CD4-positive, alpha-beta T cell treated with Interleukin-6 for 4 hours (primary cell): ENCODE data around the gene TCIRG1.
"Not testable (repeated sequence)": the region's sequence is repeated elsewhere in the genome, so short reads cannot be mapped to it uniquely, and the experiment has no call there.

Experiments used
- DNase-seq: peaks from one replicate; pipeline ENCODE4 v3.0.0-alpha.2; 2020; ENCODE audit warnings: mixed read lengths

Gene TCIRG1, protein sequence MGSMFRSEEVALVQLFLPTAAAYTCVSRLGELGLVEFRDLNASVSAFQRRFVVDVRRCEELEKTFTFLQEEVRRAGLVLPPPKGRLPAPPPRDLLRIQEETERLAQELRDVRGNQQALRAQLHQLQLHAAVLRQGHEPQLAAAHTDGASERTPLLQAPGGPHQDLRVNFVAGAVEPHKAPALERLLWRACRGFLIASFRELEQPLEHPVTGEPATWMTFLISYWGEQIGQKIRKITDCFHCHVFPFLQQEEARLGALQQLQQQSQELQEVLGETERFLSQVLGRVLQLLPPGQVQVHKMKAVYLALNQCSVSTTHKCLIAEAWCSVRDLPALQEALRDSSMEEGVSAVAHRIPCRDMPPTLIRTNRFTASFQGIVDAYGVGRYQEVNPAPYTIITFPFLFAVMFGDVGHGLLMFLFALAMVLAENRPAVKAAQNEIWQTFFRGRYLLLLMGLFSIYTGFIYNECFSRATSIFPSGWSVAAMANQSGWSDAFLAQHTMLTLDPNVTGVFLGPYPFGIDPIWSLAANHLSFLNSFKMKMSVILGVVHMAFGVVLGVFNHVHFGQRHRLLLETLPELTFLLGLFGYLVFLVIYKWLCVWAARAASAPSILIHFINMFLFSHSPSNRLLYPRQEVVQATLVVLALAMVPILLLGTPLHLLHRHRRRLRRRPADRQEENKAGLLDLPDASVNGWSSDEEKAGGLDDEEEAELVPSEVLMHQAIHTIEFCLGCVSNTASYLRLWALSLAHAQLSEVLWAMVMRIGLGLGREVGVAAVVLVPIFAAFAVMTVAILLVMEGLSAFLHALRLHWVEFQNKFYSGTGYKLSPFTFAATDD

DNA sequence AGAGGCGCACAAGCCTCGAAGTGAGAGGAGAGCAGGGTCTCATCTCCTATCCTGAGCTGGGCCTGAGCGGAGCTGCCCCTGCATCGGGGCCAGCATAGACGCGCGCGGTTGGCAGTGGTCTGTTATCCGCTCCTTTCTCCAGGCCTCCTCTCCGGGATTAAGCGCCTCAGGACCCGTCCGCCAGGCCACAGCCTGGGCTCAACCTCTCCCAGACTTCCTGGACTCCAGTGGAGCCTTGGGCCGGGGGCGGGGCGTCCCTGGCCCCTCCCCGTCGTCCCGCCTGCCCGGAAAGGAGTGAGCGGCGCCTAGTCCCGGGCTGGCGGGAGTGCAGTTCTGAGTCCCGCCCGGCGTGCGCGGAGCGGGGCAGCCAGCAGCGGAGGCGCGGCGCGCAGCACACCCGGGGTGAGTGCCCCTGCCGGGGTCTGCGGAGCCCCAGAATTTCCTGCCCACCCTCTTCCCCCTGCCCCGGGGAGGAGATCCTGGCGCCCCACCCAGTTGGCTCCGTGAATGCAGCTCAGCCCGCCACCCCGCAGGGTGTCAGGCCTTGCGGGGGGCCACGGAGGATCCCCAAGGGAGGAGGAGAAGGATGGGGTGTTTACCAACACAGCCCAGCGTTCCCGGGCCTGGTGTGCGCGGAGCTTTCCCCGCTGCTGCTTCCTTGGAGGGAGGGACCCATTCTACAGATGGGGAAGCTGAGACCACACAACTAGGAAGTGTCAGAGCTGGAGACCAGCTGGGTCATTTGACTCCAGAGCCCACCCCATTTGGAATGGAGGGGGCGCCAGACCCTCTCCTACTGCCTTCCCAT, at the start of gene TCIRG1:
TCIRG1 (plus strand) TSS at position 308 of the 808 bp plus-strand sequence. CDS start 2,247 bp downstream, outside the sequence.
- peak; percentile 81 for DNase-seq

DNA sequence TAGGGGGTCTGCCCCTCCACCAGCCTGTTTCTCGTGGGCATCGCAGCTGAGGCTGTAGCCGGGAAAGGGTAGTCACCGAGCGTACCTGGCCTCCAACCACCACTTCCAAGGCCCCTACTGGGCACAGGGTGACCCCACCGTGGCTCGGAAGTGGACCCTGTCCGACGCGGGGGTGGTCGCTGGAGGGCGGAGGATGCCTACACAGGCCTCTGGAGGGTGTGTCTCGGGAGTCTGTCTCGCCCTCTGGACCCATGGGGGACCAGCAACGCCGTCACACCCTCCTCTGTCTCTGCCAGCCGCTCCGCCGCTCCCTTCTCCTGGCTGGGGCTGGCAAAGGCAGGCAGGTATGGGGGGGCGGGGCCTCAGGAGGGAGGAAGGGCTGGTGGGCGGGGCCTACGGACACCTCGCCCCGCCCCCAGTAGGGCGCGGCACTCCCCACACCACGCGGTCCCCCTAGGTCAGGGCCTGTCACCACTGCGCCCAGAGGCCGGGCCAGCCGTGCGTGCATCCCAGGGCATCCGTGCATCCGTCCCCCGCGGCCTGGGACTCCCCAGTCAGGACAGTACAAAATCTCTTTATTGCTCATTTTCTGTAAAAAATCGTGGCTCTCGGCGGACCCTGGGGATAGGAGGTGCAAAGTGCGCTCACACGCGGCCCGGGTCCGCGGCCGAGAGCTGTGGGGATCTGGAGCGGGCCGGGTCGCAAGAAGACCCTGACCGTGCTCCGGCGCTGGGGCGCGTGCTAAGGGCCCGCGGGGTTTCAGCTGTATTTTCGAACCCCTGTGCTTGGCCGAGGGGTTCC, 48.1 kb upstream of the TCIRG1 start:
- not testable (repeated sequence) for DNase-seq

DNA sequence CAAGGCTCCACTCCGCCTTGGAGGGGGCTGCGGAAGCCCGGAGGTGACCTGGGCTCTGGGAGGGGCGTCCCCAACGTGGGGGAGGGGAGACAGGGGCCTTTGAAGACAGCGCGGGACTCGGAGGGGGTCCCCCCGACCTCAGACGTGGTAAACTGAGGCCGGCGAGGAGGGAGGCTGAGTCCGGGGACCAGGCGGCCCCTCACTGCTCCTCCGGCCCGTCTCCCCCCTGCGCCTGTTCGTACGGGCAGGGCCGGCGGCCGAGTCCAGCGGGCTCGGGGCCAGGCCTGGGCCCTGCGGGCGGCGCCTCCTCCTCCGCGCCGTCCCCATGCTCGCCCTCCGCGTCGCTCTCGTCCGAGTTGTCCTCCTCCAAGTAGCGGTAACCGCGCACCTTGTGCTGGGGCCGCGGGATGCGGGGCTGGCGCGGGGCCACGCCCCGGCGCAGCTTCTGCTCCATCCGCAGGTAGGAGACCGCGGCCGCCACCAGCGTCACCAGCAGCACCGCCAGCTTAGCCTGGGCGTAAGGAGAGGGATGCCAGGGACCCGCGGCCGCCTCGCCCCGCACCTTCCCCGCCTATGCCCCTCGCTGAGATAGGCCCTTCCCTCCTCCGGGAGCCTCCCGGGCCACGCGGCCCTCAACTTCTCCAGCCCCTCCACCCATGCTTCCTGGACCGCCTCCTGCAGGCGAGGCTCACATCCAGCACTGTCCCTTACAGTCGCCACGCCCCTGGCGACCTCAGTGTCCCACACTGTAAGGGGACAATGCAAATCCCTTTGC, 47.3 kb upstream of the TCIRG1 start:
- DNase-seq: not testable (repeated sequence)

DNA sequence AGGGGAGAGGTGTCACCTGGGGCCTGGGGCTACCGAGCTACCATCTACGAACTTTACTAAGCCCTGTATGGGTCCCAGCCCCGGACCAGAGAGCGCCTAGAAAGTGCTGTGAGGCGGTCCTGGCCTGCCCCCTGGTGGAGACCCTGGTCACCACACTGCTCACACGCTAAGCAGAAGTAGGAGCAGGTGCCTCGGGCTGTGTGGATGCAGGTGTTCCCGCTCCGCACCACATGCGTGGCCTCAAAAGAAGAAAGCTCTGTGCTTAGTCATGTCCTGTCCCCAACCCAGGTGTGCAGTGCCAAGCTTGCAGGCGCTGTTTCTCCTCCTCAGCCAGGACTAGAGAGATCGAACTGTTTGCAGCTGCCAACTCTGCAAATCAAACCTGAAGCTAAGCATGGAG, 45.0 kb upstream of the TCIRG1 start:
- DNase-seq: peak; percentile 69

DNA sequence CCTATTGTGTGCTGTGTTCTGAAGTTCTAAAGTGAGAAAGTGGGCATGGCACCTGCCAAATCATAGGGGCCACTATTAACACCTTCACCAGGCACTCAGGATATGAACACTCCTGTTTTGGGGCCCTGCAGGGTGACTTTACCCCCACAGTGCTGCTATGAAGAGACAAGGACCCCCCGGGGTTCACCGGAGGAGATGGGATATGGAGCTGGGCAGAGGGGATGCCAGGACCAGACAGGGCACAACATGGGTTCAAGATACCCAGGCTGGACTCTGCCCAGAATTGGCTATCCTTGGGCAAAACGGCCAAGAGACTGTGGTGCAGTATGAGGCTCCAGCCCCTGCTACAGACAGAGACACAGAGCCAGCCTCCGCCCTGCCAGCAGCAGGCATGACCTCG, 44.4 kb upstream of the TCIRG1 start:
- DNase-seq: not testable (repeated sequence)

DNA sequence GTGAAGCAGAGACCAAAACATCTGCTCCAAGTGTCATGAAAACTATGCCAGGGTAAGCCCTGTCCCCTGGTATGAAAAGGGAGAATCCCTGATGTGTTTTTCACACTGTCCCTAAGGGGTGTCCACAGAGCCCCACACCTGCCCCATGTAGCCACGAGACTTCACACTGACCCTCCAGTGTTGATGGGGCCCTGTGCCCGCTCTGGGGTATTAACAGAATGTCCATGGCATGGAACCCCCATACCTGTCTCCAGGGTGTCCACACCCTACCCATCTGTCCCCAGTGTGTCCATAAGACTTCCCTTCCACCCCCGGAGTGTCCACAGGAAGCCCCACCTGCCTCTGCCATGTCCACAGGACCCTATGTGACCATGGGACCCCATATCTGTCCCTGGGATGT, 43.7 kb upstream of the TCIRG1 start:
- DNase-seq: not testable (repeated sequence)

DNA sequence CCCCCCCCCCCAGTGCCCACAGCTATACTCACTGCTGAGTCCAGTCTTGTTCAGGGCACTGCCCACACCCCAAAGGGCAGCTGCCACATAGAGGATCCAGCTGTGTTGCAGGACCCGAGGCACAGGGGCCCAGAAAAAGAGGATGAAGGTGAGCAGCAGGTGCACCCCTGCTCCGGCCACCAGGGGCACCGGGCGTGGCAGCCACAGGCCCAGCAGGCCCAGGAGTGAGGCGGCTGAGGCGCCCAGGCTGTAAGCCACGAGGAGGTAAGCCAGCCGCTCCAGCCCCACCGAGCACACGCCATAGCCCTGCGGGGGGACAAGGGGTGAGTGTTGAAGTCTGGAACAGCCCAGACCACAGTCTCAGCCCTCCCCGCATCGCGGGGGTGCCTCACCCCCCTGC, 43.2 kb upstream of the TCIRG1 start:
- not testable (repeated sequence) for DNase-seq

DNA sequence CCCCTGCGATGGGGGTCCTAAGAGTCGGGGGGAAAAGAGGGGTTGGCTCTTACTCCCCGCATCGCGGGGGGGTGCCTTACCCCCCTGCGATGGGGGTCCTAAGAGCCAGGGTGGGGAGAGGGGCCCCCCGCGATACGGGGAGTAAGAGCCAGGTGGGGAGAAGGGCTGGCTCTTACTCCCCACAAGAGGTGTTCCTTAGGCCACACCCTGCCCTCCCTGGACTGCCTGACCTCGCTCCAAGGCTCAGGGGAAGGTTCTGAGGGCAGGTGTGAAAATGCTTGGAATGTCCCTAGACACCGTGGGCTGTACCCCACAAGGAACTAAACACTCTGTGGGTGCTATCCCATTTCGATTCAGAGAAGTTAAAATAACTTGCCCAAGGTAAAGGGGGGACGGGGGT, 42.8 kb upstream of the TCIRG1 start:
- DNase-seq: no peak

DNA sequence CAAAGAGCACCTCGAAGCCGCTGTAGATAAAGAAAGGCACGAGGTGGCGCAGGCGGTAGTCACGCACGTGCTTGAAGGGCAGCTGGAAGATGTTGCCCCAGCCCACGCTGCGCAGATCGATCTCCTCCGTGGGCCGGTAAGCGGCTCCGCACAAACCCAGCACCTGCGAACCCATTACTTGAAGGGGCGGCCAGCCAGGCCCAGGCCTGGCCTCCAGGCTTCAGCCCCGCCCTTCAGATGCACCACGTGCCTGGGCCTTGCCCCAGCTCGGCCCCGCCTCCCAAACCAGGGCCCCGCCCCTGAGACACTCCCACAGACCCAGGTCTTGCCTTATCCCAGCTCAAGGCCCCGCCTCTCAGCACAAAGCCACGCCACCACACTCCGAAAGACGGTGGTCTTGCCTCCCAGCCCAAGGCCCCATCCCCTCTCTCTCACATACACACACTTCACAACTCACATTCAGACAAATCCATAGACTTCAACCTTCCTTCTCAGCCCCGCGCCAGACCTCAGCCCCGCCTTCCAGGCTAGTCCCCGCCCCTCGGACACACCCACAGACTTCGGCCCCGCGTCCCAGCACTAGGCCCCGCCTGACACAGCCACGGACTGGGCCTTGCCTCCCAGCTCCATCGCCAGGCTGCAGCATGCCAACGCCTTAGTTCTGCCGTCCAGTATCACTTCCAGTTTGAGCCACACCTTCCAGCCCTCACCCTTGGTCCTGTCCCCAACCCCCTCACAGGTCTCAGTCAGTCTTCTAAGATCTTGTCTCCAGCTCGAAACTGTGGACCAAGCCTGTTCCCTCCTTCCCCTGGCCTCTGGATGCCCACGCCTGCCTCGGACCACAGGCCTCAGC, 42.0 kb upstream of the TCIRG1 start:
- peak; percentile 22 for DNase-seq

DNA sequence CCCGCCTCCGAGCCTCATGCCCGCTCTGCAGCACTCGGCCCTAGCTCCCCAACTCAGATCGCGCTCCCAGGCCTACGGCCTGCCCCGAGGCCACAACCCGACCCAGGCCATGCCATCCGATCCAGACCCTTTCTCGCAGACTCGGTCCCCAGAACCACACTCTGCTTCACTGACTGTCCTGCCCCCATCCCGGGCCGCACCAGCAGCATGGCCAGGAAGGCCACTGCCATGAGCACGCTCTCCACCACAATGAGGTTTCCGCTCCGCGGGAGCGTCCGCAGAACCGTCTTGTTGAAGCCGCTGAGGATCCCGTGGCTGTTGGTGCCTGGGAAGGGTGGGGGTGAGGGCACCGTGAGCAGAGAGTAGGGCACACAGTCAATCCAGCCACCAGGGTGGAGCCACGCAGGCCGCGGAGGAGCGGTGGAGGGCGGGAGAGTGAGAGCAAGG, 41.3 kb upstream of the TCIRG1 start:
- DNase-seq: no peak

DNA sequence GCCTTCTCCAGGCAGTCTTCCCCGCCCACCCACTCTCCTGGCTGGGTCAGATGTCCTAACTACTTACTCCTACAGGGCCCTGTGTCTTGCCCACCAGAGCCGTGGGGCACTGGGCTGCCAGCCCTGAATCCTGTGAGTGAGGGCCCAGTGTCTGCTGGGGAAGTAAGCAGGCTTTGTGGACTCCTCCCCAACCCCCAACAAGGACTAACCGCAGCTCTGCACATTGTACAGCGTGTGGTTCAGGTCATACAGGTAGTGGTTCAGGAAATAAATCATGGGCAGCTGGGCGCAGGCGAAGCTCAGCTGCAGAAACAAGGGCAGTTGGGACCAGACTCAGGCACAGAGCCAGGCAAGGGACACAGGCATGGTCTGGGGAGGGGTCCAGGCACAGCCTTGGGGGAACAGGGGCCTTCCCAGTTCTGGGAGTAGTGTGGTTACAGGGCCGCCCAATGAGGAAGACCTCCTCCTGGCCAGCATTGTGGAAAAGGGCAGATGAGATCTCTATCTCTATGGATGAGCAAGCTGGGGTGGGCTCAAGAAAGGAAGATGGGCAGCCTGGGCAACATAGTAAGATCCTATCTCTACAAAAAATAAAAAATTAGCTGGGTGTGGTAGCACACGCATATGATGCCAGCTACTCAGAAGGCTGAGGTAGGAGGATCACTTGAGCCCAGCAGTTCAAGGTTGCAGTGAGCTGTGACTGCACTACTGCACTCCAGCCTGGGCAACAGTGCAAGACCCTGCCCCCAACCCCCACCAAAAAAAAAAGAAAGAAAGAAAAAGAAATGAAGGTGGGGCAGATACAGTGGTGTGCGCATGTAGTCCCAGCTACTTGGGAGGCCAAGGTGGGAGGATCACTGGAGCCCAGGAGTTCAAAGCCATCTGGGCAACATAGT, 40.4 kb upstream of the TCIRG1 start:
- peak; percentile 42 for DNase-seq

DNA sequence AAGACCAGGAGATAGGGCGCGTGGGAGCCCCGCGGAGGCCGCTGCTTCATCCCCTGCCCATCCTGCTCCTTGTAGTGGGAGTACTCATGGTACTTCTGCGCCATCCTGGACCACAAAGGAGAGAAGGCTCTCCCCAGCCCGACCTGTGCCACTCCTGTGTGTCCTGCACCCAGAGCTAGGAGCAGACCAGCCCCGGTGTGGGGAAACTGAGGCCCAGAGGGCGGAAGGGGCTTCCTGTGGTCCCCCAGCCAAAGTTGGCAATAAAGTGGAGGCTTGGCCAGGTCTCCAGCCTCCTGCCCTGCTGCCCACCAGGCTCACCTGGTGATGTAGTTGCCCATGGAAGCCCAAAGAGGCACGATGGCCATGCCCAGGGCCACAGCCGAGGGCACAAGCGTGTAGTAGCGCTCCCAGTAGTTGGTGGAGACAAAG, 39.6 kb upstream of the TCIRG1 start:
- no peak for DNase-seq

DNA sequence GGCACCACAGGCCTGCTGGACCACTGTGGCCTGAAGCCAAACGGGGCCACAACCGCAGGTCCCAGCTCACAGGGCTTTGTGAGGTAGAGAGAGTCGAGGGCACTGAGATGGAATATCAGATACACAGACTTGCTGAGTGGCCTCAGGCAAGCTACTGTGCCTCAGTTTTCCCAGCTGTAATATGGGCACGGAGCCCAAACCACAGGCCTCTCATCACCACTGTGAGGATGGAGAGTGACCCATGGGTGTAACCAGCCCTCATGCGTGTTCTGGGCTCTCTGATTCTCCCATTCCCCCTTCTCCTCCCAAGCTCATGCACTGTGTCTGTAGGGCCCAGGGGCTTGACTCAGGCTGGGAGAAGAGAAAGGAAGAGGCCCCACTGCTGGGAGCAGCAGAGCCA, 39.1 kb upstream of the TCIRG1 start:
- DNase-seq: no peak

DNA sequence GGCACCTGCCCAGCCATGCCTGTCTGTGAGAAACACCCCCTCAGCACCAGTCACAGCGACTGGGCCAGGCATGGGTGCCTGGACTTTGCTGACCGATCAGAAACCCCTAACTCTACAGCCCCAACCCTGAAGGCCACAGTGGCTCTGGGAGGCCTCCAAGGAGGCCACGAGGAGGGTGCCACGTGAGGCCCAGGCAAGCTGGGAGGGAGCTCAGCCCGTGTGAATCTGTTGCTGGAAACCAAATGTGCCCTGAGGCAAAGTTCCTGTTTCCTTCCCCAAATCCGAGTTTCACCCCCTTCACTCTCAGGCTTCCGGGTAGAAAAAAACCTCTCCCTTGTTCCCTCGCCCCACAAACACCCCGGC, 36.3 kb upstream of the TCIRG1 start:
- DNase-seq: no peak

DNA sequence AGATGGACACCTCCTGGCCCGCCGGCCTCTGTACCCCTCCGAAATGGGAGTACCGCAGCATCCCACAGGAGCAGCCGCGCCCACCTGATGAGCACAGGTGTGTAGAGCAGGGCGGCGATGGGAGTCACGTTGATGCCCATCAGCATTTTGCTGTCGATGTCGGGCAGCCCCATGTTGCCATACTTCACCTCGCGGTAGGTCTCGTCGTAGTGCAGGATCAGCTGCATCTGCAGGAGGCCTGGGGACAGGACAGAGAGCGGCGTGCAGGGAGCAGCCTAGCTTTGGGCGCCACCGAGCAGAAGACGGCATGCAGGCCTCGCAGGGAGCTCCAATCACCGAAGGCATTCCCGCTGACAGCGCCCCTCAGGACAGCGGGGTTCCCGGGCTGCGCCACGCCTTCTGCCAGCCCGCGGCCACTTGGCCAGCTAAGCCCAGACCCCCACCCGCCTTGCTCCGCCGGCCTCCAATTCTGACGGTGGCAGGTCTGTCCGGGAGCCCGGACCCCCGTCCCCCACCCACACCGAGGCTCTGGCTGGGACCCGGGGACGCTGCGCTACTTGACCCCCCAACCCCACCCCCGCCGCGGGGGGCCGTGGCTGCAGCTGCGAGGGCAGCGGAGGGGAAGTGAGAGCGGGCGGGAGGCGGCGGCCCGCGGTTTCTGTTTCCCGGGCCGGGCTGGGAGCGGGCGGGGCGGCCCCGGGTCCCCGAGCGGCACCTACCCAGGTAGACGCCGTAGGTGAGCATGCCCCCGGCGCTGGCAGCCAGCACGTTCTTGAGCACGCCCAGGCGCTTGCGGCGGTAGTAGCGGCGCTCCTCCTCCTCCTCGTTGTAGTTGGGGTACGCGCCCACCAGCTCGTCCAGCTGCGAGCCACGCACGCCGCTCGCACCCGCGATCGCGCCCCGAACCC, 35.6 kb upstream of the TCIRG1 start:
- DNase-seq: peak; percentile 78

DNA sequence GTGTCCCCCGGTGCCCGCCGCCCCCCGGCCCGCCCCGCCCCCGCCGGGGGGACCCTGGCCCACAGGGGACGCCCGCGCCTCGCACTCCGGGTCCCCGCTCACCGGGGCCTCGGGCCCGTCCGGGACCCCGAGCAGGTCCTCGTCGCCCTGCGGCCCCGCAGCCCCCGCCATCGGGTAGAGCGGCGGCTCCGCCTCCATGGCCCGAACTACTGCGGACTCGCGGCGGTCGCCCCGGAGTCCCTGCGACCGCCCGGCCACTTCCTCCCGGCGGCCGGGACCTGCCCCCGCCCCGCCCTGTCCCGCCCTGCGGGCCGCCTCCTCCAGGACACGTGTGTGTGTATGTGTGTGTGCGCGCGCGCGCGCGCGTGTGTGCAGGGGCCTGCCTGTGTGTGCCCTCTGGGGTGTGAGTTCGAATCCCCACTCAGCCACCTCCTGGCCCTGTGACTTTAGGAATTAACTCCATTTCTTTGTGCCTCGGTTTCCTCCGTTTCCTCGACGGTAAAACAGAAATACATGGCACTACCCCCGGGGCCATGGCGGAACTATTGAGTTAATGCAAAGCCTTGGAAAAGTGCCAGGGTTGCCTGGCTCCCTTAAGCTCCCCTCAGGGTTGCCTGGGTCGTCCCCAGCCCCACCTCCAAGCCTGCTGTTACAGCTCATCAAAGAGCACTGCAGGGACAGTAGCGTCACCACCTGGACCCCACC, 34.8 kb upstream of the TCIRG1 start, which contains the start of gene UNC93B1:
UNC93B1 (minus strand) TSS at position 252 of the 705 bp plus-strand sequence; CDS start at position 198, 54 bp downstream.
- peak; percentile 87 for DNase-seq
